Measurements from ENCODE around the gene MUSTN1.
A peak's percentile ranks its signal among the peaks of the same experiment; 100 is the strongest.

Gene MUSTN1

GRCh38 chr3:52805270-52806039, 29.4 kb downstream of the MUSTN1 start:
- H3K4me3 ChIP-seq (ENCODE audit: control insufficient read depth, low read depth, low read length): no peak overlapping the region
- DNase-seq (ENCODE audit: low read depth): no peak
- TF ChIP-seq CTCF (conservative IDR thresholded peaks at IDR 0.05; ENCODE audit: control insufficient read depth, insufficient read depth, low read depth, low read length): no peak

- no peak for TF ChIP-seq CTCF (conservative IDR thresholded peaks at IDR 0.05; ENCODE audit: control insufficient read depth, insufficient read depth, low read depth, low read length)
- no peak overlapping the region for H3K4me3 ChIP-seq (ENCODE audit: control insufficient read depth, low read depth, low read length)
- DNase-seq (ENCODE audit: low read depth): no peak
These were observed 33.0 kb downstream of the MUSTN1 start for GRCh38 chr3:52801839-52802238.

DNA sequence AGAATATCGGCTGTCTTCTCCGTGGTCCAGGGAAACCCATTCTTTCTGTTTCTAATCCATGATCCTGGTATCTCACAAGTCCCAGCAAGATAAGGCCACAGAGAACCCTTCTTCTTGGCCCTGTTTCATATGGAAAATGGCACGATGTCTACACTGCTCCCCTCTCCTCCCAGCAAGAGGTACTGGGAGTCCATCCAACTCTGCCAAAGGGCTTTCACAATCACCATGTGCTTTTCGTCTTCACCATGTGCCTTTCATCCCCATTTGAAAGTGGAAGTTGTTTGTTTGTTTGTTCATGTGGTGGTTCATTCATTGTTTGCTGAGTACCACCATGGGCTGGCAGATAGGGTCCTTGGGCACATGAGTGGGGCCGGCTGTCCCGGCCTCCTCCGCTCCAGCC, 34.7 kb downstream of the MUSTN1 start:
- TF ChIP-seq CTCF (conservative IDR thresholded peaks at IDR 0.05; ENCODE audit: control insufficient read depth, insufficient read depth, low read depth, low read length): no peak
- DNase-seq (ENCODE audit: low read depth): peak; percentile 19
- H3K4me3 ChIP-seq (ENCODE audit: control insufficient read depth, low read depth, low read length): no peak overlapping the region

DNA sequence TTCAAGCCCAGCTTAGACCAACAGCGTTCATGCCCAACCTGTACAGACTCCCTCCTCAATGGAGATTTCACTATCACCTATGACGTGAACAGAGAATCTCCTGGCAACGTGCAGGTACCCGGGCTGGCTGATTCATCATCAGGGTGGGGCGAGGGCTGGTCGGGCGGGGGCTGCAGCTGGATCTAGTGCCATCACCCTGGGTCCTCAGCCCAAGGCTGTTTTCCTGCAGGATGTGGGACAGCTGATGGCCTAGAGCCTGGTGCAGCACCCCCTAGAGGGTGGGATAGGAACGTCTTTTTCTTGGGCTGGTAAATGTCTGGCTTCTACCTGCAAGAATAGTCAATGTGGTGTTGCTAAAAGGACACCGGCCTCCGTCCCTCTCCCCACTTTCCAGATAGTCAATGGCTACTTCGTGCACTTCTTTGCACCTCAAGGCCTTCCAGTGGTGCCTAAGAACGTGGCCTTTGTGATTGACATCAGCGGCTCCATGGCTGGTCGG, 35.8 kb downstream of the MUSTN1 start:
- no peak overlapping the region for H3K4me3 ChIP-seq (ENCODE audit: control insufficient read depth, low read depth, low read length)
- TF ChIP-seq CTCF (conservative IDR thresholded peaks at IDR 0.05; ENCODE audit: control insufficient read depth, insufficient read depth, low read depth, low read length): peak; percentile 63
- peak; percentile 12 for DNase-seq (ENCODE audit: low read depth)

- no peak overlapping the region for H3K4me3 ChIP-seq (ENCODE audit: control insufficient read depth, low read depth, low read length)
- DNase-seq (ENCODE audit: low read depth): no peak
- no peak for TF ChIP-seq CTCF (conservative IDR thresholded peaks at IDR 0.05; ENCODE audit: control insufficient read depth, insufficient read depth, low read depth, low read length)
These were observed 36.3 kb downstream of the MUSTN1 start for GRCh38 chr3:52798376-52798977.

DNA sequence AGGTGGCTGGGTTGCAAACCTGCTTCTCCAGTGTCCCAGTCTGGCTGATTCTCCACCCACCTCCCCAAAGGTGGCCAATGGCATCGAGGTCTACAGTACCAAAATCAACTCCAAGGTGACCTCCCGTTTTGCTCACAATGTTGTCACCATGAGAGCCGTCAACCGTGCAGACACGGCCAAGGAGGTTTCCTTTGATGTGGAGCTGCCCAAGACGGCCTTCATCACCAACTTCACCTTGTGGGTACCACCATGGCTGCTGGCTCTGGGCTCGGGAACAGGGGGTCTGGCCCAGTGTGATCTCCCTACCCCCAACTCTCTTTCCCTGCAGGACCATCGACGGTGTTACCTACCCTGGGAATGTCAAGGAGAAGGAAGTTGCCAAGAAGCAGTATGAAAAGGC, 38.4 kb downstream of the MUSTN1 start:
- TF ChIP-seq CTCF (conservative IDR thresholded peaks at IDR 0.05; ENCODE audit: control insufficient read depth, insufficient read depth, low read depth, low read length): no peak

More for the DNA sequence above, 38.4 kb downstream of the MUSTN1 start:
- no peak for DNase-seq (ENCODE audit: low read depth)
- H3K4me3 ChIP-seq (ENCODE audit: control insufficient read depth, low read depth, low read length): no peak overlapping the region

Measured in fibroblast of mammary gland (primary cell).